ENCODE data around the gene HMGB4.

The HMGB4 gene

GRCh38 chr1:33849211-33849610 is 14.7 kb upstream of the HMGB4 start:
- no peak for DNase-seq

- no peak for DNase-seq
Measured at GRCh38 chr1:33850481-33850880, 13.4 kb upstream of the HMGB4 start.

- DNase-seq, result no peak
Measured at GRCh38 chr1:33852711-33853110, 11.2 kb upstream of the HMGB4 start.

GRCh38 chr1:33853431-33853830 is 10.4 kb upstream of the HMGB4 start:
- DNase-seq, result no peak

GRCh38 chr1:33854091-33854490 is 9.8 kb upstream of the HMGB4 start:
- DNase-seq, result no peak

GRCh38 chr1:33860671-33861070 is 3.2 kb upstream of the HMGB4 start:
- DNase-seq, result no peak

GRCh38 chr1:33864460-33865389 is 846 bp downstream of the HMGB4 start:
- DNase-seq, result no peak

- DNase-seq, result no peak
Measured at GRCh38 chr1:33866281-33866680, 2.4 kb downstream of the HMGB4 start.

GRCh38 chr1:33867684-33868083 is 3.8 kb downstream of the HMGB4 start:
- DNase-seq, result no peak

GRCh38 chr1:33872275-33872674 is 8.4 kb downstream of the HMGB4 start:
- no peak for DNase-seq

- no peak for DNase-seq
Measured at GRCh38 chr1:33872683-33873082, 8.8 kb downstream of the HMGB4 start.

- no peak for DNase-seq
Measured at GRCh38 chr1:33874636-33875035, 10.8 kb downstream of the HMGB4 start.

GRCh38 chr1:33875862-33876261 is 12.0 kb downstream of the HMGB4 start:
- peak in 2 of 14 donors; percentile 3 to 21 for DNase-seq

- DNase-seq, result peak in 1 of 14 donors; percentile 39
Measured at GRCh38 chr1:33876970-33877650, 13.2 kb downstream of the HMGB4 start.

- DNase-seq, result no peak
Measured at GRCh38 chr1:33878392-33878791, 14.5 kb downstream of the HMGB4 start.

GRCh38 chr1:33880305-33880704 is 16.4 kb downstream of the HMGB4 start:
- no peak for DNase-seq

GRCh38 chr1:33886496-33886895 is 22.6 kb downstream of the HMGB4 start:
- DNase-seq, result peak in 3 of 14 donors; percentile 27 to 45 (median 39)

- DNase-seq, result no peak
Measured at GRCh38 chr1:33893147-33893830, 29.4 kb downstream of the HMGB4 start.

GRCh38 chr1:33895396-33895795 is 31.5 kb downstream of the HMGB4 start:
- no peak for DNase-seq

GRCh38 chr1:33895976-33896375 is 32.1 kb downstream of the HMGB4 start:
- no peak for DNase-seq

GRCh38 chr1:33897092-33897725 is 33.3 kb downstream of the HMGB4 start:
- no peak for DNase-seq

- no peak for DNase-seq
Measured at GRCh38 chr1:33898406-33898805, 34.5 kb downstream of the HMGB4 start.

- DNase-seq, result no peak
Measured at GRCh38 chr1:33898881-33899280, 35.0 kb downstream of the HMGB4 start.

Data from C1 segment of cervical spinal cord (tissue), 14 donors.